Prostate gland (tissue), 2 donors: ENCODE data around the gene FADS1. TPM values are rescaled to one million over a fixed set of nuclear protein-coding genes. Genes with fewer than 3 reads are reported as not detected.

Source experiments
- DNase-seq: peaks from one replicate; pipeline ENCODE4 v3.0.0-alpha.2; 2019; ENCODE audit warnings: low spot score
- H3K27ac ChIP-seq, 2 donors: fragments of 200-600 bp; sonication (generic); 2 replicates each; pipeline ENCODE4 v1.5.1; 2017 to 2019
- H3K27me3 ChIP-seq: fragments of 200-600 bp; sonication (generic); replicated peaks from 2 replicates; pipeline ENCODE4 v1.5.1; 2019; ENCODE audit not compliant: insufficient read depth
- H3K36me3 ChIP-seq, 2 donors: fragments of 200-600 bp; sonication (generic); 1 replicate in 1 of 2; 2 replicates in 1 of 2; pipeline versions ENCODE4 v1.5.1 to v1.8.1; 2017 to 2019
- H3K4me1 ChIP-seq: fragments of 200-600 bp; sonication (generic); replicated peaks from 2 replicates; pipeline ENCODE4 v1.5.1; 2019
- H3K4me3 ChIP-seq, 2 donors: fragments of 200-600 bp; sonication (generic); 2 replicates each; pipeline ENCODE4 v1.5.1; 2017 to 2019
- H3K9me3 ChIP-seq: fragments of 200-600 bp; sonication (generic); 2 replicates; pipeline ENCODE4 v1.5.1; 2017
- POLR2A ChIP-seq: fragments of 450-650 bp; IDR thresholded peaks from one replicate; pipeline ENCODE4 v1.6.1; 2016; ENCODE audit warnings: antibody characterized with exemption, mild to moderate bottlenecking
- POLR2AphosphoS5 ChIP-seq: sonication (generic); formaldehyde crosslinking; IDR thresholded peaks from one replicate; pipeline ENCODE4 v1.6.1; 2017; ENCODE audit warnings: antibody characterized with exemption
- WGBS: methylation state at CpG from one replicate; pipeline ENCODE4 v1.1.5; 2018; 5-methylcytosine and 5-hydroxymethylcytosine counted together
- intact Hi-C: fragments of 100-400 bp; cut with DNase I; formaldehyde crosslinking; loops from one replicate; pipeline ENCODE4 v1.14.2; 2022
- total RNA-seq, 2 donors: library from RNA; depleted of rRNA; stranded (reverse); fragments of >200 nt; gene quantifications; one replicate each; pipeline ENCODE4 v1.1.0, GENCODE V29; 2016
- TF ChIP-seq, protein P1 (sequence below), 4 experiments: fragments of 200-600 bp in 2 of 4; fragments of 450-650 bp in 2 of 4; sonication (generic) in 2 of 4; IDR thresholded peaks; 1 replicate in 3 of 4; 2 replicates in 1 of 4; pipeline ENCODE4 v1.5.1; 2016 to 2019; ENCODE audit warnings: antibody characterized with exemption in 4 of 4, mild to moderate bottlenecking in 2 of 4, moderate library complexity in 2 of 4

FADS1 gene
- total RNA-seq, 2 donors from 2014 or later: 15.0 to 38.7 TPM

- no peaks in the 10 kb centered on the region for H3K4me1 ChIP-seq
- intact Hi-C loops: no loop called here
- TF ChIP-seq POLR2AphosphoS5: no peak
- TF ChIP-seq, protein P1, sequence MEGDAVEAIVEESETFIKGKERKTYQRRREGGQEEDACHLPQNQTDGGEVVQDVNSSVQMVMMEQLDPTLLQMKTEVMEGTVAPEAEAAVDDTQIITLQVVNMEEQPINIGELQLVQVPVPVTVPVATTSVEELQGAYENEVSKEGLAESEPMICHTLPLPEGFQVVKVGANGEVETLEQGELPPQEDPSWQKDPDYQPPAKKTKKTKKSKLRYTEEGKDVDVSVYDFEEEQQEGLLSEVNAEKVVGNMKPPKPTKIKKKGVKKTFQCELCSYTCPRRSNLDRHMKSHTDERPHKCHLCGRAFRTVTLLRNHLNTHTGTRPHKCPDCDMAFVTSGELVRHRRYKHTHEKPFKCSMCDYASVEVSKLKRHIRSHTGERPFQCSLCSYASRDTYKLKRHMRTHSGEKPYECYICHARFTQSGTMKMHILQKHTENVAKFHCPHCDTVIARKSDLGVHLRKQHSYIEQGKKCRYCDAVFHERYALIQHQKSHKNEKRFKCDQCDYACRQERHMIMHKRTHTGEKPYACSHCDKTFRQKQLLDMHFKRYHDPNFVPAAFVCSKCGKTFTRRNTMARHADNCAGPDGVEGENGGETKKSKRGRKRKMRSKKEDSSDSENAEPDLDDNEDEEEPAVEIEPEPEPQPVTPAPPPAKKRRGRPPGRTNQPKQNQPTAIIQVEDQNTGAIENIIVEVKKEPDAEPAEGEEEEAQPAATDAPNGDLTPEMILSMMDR (IDR thresholded peaks at IDR 0.05): no peak
- no peak for TF ChIP-seq POLR2A
- no peak overlapping the region for H3K27ac ChIP-seq
- no peaks in the 10 kb centered on the region for H3K9me3 ChIP-seq
- 93% methylated on average over 18 of the region's 18 CpGs for WGBS
- no peak for DNase-seq
- no peak overlapping the region for H3K4me3 ChIP-seq
- H3K36me3 ChIP-seq: no peaks in the 10 kb centered on the region
- no peaks in the 10 kb centered on the region for H3K27me3 ChIP-seq
Measured at GRCh38 chr11:61862714-61863547, 46.1 kb upstream of the FADS1 start.

DNA sequence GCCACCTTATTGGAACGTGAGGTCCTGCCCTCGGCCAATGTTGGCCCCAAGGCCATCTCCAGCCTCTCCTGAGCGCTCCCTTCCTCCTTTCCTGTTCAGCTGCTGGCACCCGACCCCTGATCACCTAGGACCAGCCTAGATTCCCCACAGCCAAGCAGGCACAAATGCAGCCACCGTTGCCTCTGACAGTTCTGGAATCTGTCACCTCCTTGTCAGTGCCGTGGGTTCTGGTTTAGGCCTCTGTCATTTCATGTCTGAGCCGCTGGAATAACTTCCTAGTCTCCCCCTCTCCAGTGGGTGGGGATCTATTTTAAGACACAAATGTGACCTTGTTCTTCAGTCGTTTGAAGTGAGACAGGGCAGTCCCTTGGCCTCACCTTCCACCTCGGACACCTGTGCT, 44.8 kb upstream of the FADS1 start:
- 71% methylated on average over 9 of the region's 9 CpGs for WGBS
- H3K4me3 ChIP-seq: no peak overlapping the region
- no peaks in the 10 kb centered on the region for H3K9me3 ChIP-seq
- TF ChIP-seq POLR2A (no peak), POLR2AphosphoS5 (no peak)
- TF ChIP-seq, protein P1 (IDR thresholded peaks at IDR 0.05): no peak
- H3K27me3 ChIP-seq: no peaks in the 10 kb centered on the region
- intact Hi-C loops: no loop called here
- H3K27ac ChIP-seq: no peak overlapping the region
- H3K4me1 ChIP-seq: no peaks in the 10 kb centered on the region
- DNase-seq: no peak
- H3K36me3 ChIP-seq: no peaks in the 10 kb centered on the region

DNA sequence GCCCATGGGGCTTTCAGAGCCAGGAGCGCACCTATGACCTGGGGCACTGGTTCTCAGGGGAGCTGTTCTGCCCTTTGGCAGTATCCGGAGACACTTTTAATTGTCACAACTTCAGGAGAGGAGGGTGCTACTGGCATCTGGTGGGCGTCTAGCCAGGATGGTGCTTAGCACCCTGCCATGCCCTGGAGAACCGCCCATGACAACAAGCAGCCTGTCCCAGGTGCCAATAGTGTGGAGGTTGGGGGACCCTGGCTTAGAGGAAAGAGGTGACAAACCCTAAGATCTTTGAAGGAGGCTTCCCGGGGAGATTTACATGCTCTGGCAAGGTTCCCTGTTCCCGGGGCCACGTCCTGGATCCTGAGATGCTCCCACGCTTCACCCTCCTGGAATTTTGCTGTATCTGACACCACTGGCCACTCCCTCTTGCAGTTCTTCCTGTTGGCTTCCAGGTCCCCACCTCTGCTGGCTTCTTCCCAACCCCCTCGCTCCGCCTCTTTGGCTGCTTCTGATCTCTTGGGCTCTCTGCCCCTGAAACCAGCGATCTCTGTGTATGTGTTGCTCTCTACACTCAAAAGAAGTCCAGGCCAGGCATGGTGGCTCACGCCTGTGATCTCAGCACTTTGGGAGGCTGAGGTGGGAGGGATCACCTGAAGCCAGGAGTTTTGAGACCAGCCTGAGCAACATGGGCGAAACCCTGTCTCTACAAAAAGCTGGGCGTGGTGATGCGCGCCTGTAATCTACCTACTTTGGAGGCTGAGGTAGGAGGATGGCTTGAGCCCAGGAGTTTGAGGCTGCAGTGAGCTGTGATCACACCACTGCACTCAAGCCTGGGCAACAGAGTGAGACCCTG, 43.5 kb upstream of the FADS1 start:
- no peaks in the 10 kb centered on the region for H3K27me3 ChIP-seq
- H3K9me3 ChIP-seq: no peaks in the 10 kb centered on the region
- no peak overlapping the region for H3K27ac ChIP-seq
- WGBS: 51% methylated on average over 16 of the region's 16 CpGs
- no peak overlapping the region for H3K4me3 ChIP-seq
- H3K4me1 ChIP-seq: no peaks in the 10 kb centered on the region
- peak; percentile 78 for DNase-seq
- intact Hi-C loops: no loop called here
- no peak for TF ChIP-seq POLR2A
- TF ChIP-seq POLR2AphosphoS5: peak; percentile 50
- H3K36me3 ChIP-seq: no peaks in the 10 kb centered on the region

- WGBS: 94% methylated on average over 12 of the region's 12 CpGs
- Histone ChIP-seq H3K36me3 (no peaks in the 10 kb centered on the region), H3K4me1 (peaks cover 4% of the 10 kb centered on the region), H3K27ac (no peak overlapping the region), H3K4me3 (no peak overlapping the region), H3K9me3 (no peaks in the 10 kb centered on the region), H3K27me3 (no peaks in the 10 kb centered on the region)
- intact Hi-C loops: no loop called here
- TF ChIP-seq POLR2A (no peak), POLR2AphosphoS5 (no peak)
- TF ChIP-seq, protein P1 (IDR thresholded peaks at IDR 0.05): no peak
- DNase-seq: no peak
Measured at GRCh38 chr11:61855939-61856680, 39.3 kb upstream of the FADS1 start.
